B cell (primary cell): ENCODE measurements around the gene IGSF1.

Source experiments
- CTCF ChIP-seq: fragments of 200-600 bp; IDR thresholded peaks from one replicate; pipeline ENCODE4 v1.8.0; 2022; ENCODE audit warnings: antibody characterized with exemption, mild to moderate bottlenecking
- EZH2 ChIP-seq: IDR thresholded peaks from 2 replicates; pipeline ENCODE4 v1.6.1; 2012; ENCODE audit warnings: borderline replicate concordance, low read depth, mild to moderate bottlenecking, moderate library complexity, low read length; ENCODE audit not compliant: insufficient read depth, poor library complexity, severe bottlenecking

GRCh38 chrX:131279197-131279596 is 9.9 kb downstream of the IGSF1 start:
- TF ChIP-seq CTCF = no peak
- no peak for TF ChIP-seq EZH2
